NCI-H510A (cell line): Measurements from ENCODE around the gene MDC1.
A peak's percentile ranks its signal among the peaks of the same experiment; 100 is the strongest.

Experiments used
- DNase-seq: peaks from one replicate; lab custom pipeline; 2025; lab: John Stamatoyannopoulos, UW

MDC1 gene

GRCh38 chr6:30700340-30700739 lies 16.7 kb downstream of the MDC1 start:
- no peak for DNase-seq

- DNase-seq = no peak
Measured at GRCh38 chr6:30696432-30696831, 20.6 kb downstream of the MDC1 start.

- no peak for DNase-seq
Measured at GRCh38 chr6:30691208-30691847, 25.8 kb downstream of the MDC1 start.

- peak; percentile 59 for DNase-seq
Measured at GRCh38 chr6:30690403-30691207, 26.5 kb downstream of the MDC1 start, which contains the start of gene NRM. Gene NRM, minus strand, starts transcription at chr6:30690984. Its CDS starts 10 bp downstream, at chr6:30690974.

GRCh38 chr6:30689985-30690384 lies 27.1 kb downstream of the MDC1 start:
- DNase-seq = no peak

- no peak for DNase-seq
Measured at GRCh38 chr6:30689022-30689865, 27.8 kb downstream of the MDC1 start.

GRCh38 chr6:30688569-30688968 lies 28.5 kb downstream of the MDC1 start:
- DNase-seq = no peak

- no peak for DNase-seq
Measured at GRCh38 chr6:30687659-30688431, 29.2 kb downstream of the MDC1 start.

- peak; percentile 72 for DNase-seq
Measured at GRCh38 chr6:30686908-30687658, 30.0 kb downstream of the MDC1 start.

GRCh38 chr6:30686009-30686907 lies 30.8 kb downstream of the MDC1 start, which contains the start of gene PPP1R18:
Gene PPP1R18, minus strand, starts transcription at chr6:30686645. Its CDS starts 627 bp downstream, at chr6:30686018.
- DNase-seq = peak; percentile 23

- no peak for DNase-seq
Measured at GRCh38 chr6:30685157-30686008, 31.7 kb downstream of the MDC1 start.

GRCh38 chr6:30684386-30685156 lies 32.5 kb downstream of the MDC1 start:
- DNase-seq = no peak

GRCh38 chr6:30683980-30684338 lies 33.1 kb downstream of the MDC1 start:
- no peak for DNase-seq

GRCh38 chr6:30683183-30683979 lies 33.7 kb downstream of the MDC1 start:
- DNase-seq = no peak

GRCh38 chr6:30682143-30683117 lies 34.7 kb downstream of the MDC1 start:
- no peak for DNase-seq

GRCh38 chr6:30681766-30682142 lies 35.3 kb downstream of the MDC1 start:
- DNase-seq = no peak
